ENCODE measurements around the gene AGAP3.

AGAP3 gene

GRCh38 chr7:151186640-151187408 lies 100.5 kb downstream of the AGAP3 start, which contains the start of gene ASB10:
ASB10 (minus strand) TSS chr7:151187250; CDS start chr7:151187130, 120 bp downstream.
- no peak for DNase-seq (ENCODE audit: low read depth)

- no peak for DNase-seq (ENCODE audit: low read depth)
Observed at GRCh38 chr7:151187409-151188251, 101.4 kb downstream of the AGAP3 start.

- DNase-seq (ENCODE audit: low read depth): no peak
Observed at GRCh38 chr7:151188252-151188542, 101.9 kb downstream of the AGAP3 start.

GRCh38 chr7:151189038-151189437 lies 102.8 kb downstream of the AGAP3 start:
- no peak for DNase-seq (ENCODE audit: low read depth)

- DNase-seq (ENCODE audit: low read depth): no peak
Observed at GRCh38 chr7:151191544-151191943, 105.3 kb downstream of the AGAP3 start.

- DNase-seq (ENCODE audit: low read depth): no peak
Observed at GRCh38 chr7:151192002-151192539, 105.8 kb downstream of the AGAP3 start.

GRCh38 chr7:151193203-151193978 lies 107.1 kb downstream of the AGAP3 start:
- DNase-seq (ENCODE audit: low read depth): no peak
